ENCODE results near the gene DLG2.

DNA sequence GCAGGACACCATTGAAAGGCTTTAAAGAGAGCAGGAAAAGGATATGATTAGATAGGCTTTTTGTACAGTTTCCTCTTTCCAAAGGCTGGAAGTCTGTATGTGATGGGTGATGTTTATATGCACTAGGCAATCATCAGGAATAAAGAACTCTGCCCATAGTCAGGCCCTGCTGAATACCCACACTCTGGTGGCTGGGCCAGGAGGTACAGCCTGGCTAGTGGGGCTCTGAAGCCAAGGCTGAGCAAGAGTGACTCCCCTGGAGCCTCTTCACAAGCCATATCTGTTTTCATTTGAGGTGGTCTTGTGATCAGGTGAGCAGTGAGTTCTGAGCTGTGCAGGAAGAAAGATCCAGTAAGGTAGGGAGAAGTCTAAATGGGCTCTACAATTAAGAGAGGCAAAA, 1801.1 kb downstream of the DLG2 start:
- TF ChIP-seq, protein P1, sequence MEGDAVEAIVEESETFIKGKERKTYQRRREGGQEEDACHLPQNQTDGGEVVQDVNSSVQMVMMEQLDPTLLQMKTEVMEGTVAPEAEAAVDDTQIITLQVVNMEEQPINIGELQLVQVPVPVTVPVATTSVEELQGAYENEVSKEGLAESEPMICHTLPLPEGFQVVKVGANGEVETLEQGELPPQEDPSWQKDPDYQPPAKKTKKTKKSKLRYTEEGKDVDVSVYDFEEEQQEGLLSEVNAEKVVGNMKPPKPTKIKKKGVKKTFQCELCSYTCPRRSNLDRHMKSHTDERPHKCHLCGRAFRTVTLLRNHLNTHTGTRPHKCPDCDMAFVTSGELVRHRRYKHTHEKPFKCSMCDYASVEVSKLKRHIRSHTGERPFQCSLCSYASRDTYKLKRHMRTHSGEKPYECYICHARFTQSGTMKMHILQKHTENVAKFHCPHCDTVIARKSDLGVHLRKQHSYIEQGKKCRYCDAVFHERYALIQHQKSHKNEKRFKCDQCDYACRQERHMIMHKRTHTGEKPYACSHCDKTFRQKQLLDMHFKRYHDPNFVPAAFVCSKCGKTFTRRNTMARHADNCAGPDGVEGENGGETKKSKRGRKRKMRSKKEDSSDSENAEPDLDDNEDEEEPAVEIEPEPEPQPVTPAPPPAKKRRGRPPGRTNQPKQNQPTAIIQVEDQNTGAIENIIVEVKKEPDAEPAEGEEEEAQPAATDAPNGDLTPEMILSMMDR (IDR thresholded peaks at IDR 0.05; ENCODE audit: low read depth, low read length) = no peak
- TF ChIP-seq EZH2phosphoT487 (IDR thresholded peaks at IDR 0.05; ENCODE audit: low read depth) = no peak
